Measurements from ENCODE around the gene COL5A1.

Gene COL5A1

DNA sequence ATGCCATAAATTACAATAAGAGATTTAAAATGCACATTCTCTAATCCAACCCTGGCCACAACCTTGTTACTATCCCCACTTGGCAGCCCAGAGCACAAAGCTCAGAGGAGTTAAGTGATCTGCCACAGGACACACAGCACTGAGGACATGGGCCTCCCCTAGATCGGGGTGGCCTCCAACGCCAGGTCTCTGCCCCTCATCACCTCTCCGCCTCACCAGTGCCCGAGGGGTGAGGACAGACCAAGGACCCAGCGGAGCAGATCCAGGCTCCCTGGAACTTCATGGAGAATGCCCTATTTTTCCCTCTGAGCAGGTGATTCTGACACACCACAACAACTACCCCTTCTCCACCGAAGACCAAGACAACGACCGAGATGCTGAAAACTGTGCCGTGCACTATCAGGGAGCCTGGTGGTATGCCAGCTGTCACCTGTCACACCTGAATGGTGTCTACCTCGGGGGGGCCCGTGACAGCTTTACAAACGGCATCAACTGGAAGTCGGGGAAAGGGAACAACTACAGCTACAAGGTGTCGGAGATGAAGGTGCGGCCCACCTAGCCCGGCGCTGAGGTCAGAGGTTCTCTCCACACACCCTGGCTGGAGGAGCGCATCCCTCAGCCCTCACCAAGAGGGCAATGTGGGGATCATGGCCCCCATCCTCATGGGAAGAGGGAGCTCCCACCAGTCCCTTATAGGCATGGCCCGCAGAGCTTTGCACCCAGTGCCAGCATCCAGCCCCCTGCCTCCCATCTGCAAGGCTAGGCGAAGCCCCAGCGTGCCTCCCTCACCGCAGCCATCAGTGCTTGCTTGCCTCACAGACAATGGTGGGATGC lies 226.5 kb downstream of the COL5A1 start:
- H3K27ac ChIP-seq = no peak overlapping the region
- TF ChIP-seq, protein P1, sequence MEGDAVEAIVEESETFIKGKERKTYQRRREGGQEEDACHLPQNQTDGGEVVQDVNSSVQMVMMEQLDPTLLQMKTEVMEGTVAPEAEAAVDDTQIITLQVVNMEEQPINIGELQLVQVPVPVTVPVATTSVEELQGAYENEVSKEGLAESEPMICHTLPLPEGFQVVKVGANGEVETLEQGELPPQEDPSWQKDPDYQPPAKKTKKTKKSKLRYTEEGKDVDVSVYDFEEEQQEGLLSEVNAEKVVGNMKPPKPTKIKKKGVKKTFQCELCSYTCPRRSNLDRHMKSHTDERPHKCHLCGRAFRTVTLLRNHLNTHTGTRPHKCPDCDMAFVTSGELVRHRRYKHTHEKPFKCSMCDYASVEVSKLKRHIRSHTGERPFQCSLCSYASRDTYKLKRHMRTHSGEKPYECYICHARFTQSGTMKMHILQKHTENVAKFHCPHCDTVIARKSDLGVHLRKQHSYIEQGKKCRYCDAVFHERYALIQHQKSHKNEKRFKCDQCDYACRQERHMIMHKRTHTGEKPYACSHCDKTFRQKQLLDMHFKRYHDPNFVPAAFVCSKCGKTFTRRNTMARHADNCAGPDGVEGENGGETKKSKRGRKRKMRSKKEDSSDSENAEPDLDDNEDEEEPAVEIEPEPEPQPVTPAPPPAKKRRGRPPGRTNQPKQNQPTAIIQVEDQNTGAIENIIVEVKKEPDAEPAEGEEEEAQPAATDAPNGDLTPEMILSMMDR (conservative IDR thresholded peaks at IDR 0.05) = no peak
- no peak for TF ChIP-seq ZFX (IDR thresholded peaks at IDR 0.05)

DNA sequence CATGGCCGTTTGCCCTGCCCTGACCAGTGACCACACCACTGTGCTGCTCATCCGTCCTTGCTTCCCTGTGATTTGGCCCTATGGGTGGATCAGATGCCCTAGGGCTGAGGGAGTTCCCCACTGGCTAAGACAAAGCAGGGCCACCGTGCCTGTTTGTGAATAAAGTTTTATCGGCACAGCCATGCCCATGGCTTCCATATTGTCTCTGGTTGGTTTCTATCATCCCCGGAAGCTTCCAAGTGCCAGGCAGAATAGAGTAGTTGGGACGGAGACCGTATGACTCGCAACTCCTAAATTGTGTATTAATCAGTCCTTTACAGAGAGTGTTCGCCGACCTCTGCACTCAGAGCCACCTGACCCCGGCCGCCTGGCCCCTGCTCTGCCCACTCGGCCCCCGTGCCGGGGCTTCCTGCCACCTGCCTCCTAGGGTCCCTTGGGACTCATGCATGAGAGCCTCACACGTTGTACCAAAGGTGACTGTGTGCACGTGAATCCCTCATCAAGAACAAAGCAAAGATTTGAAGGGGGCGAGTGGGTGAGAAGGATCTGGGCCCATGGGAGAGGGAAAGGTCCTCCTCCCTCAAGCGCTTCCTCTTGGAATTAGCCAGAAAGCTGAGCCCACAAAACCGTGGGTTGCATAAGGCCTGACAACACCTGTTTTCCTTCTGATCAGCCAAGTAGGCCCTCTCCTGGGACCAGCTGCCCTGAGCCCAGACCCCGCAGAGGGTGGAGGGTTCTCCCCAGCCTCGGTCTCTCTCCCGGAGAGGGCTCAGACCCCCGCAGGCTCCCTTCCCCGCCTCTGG lies 227.3 kb downstream of the COL5A1 start:
- H3K27ac ChIP-seq = no peak overlapping the region
- TF ChIP-seq, protein P1 (conservative IDR thresholded peaks at IDR 0.05) = no peak
- TF ChIP-seq ZFX (IDR thresholded peaks at IDR 0.05) = no peak

DNA sequence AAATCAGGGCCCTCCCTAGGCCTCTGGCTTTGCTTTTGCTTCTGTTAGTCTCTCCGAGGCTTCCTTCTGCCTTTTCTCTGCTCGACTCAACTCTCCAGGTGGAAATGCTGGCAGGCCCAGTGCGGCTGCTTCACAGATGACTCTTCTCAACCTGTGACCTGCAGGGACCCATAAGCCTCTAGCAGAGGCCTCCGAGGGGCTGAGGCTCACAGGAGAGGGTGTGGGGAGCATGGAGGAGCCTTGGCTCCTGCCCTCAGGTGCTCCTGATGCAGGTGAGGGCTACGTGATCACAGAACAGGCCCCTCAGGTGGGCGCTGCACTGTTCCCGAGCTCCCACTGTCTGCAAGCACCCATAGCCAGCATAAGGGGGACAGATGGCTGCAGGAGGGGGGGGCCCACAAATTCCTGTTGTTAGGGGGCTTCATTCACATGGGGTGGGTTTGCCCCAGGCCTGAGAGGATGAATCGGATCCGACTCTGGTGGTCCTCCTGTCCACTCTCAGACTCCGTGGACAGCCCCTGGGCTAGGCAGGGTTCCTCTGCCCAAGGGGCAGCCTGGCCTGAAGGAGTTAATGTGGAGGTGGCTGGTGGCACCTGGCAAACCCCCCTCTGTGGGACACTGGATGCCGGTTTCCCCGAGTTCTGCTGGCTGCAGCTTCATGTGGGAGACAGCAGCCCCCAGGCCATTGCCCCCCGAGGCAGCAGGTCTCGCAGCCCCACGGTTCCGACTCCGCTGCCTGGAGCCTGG lies 228.1 kb downstream of the COL5A1 start:
- no peak for TF ChIP-seq ZFX (IDR thresholded peaks at IDR 0.05)
- TF ChIP-seq, protein P1 (conservative IDR thresholded peaks at IDR 0.05) = no peak
- H3K27ac ChIP-seq = no peak overlapping the region

DNA sequence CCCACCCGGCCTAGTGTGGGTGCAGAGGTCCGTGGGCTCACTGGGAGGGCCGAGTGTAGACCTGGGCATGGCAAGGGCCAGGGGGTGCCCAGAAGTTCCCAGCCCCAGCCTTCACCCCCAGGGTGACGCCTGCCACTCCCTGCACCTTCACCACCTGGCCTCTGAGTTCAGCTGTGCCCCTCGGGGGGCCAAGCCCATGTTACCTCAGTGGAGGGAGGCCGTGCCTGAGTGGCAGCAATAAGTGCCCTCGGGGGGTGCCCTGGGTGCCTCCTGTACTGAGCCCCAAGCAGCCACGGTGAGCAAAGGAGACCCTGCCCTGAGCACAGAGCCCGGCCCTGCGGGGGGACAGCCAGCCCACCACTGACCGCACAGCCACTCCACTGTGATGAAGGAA lies 228.7 kb downstream of the COL5A1 start:
- TF ChIP-seq ZFX (IDR thresholded peaks at IDR 0.05) = no peak
- TF ChIP-seq, protein P1 (conservative IDR thresholded peaks at IDR 0.05) = no peak
- no peak overlapping the region for H3K27ac ChIP-seq

- TF ChIP-seq, protein P1 (conservative IDR thresholded peaks at IDR 0.05) = no peak
- no peak for TF ChIP-seq ZFX (IDR thresholded peaks at IDR 0.05)
- H3K27ac ChIP-seq = no peak overlapping the region
Observed at GRCh38 chr9:134870746-134871662, 229.4 kb downstream of the COL5A1 start.

GRCh38 chr9:134871697-134872340 lies 230.2 kb downstream of the COL5A1 start:
- no peak overlapping the region for H3K27ac ChIP-seq
- no peak for TF ChIP-seq ZFX (IDR thresholded peaks at IDR 0.05)
- TF ChIP-seq, protein P1 (conservative IDR thresholded peaks at IDR 0.05) = no peak

Measured in C4-2B (cell line).